H9 (cell line): ENCODE measurements around the gene TRIM7. TPM values are rescaled to one million over a fixed set of nuclear protein-coding genes. Genes with fewer than 3 reads are reported as not detected.

Experiments used
- DNase-seq: peaks from one replicate; pipeline ENCODE4 v3.0.0-alpha.2; 2017
- H2AFZ ChIP-seq: one replicate; pipeline ENCODE4 v1.6.1; 2013; ENCODE audit warnings: mild to moderate bottlenecking, low read length, control low read depth, moderate library complexity
- H2AK5ac ChIP-seq: 2 replicates; pipeline ENCODE4 v1.6.1; 2013; ENCODE audit warnings: low read length, control low read depth, mixed read lengths; ENCODE audit not compliant: insufficient read length
- H2BK120ac ChIP-seq: one replicate; pipeline ENCODE4 v1.6.1; 2013; ENCODE audit warnings: low read depth, mild to moderate bottlenecking, low read length, control low read depth, inconsistent platforms; ENCODE audit not compliant: poor library complexity, severe bottlenecking
- H2BK12ac ChIP-seq: 2 replicates; pipeline ENCODE4 v1.6.1; 2013; ENCODE audit warnings: low read length, control low read depth, mixed read lengths, low read depth; ENCODE audit not compliant: insufficient read length
- H2BK15ac ChIP-seq: 2 replicates; pipeline ENCODE4 v1.6.1; 2013; ENCODE audit warnings: low read depth, low read length, control low read depth
- H2BK20ac ChIP-seq: one replicate; pipeline ENCODE4 v1.6.1; 2013; ENCODE audit warnings: low read depth, mild to moderate bottlenecking, low read length, control low read depth, inconsistent platforms; ENCODE audit not compliant: poor library complexity, severe bottlenecking
- H2BK5ac ChIP-seq: 2 replicates; pipeline ENCODE4 v1.6.1; 2013; ENCODE audit warnings: low read length, control low read depth, mixed read lengths; ENCODE audit not compliant: insufficient read length
- H3K14ac ChIP-seq: 2 replicates; pipeline ENCODE4 v1.6.1; 2013; ENCODE audit warnings: low read length, control low read depth; ENCODE audit not compliant: insufficient read depth
- H3K18ac ChIP-seq: 2 replicates; pipeline ENCODE4 v1.6.1; 2013; ENCODE audit warnings: low read depth, mild to moderate bottlenecking, mixed read lengths, low read length, control low read depth; ENCODE audit not compliant: insufficient read length
- H3K23ac ChIP-seq: 2 replicates; pipeline ENCODE4 v1.6.1; 2013; ENCODE audit warnings: low read length, control low read depth, mixed read lengths, low read depth; ENCODE audit not compliant: insufficient read length
- H3K23me2 ChIP-seq: 2 replicates; pipeline ENCODE4 v1.6.1; 2013; ENCODE audit warnings: low read depth, mild to moderate bottlenecking, mixed read lengths, low read length, control low read depth; ENCODE audit not compliant: insufficient read length, poor library complexity, severe bottlenecking
- H3K27ac ChIP-seq: 2 replicates; pipeline ENCODE4 v1.5.1; 2013; ENCODE audit warnings: low read length, control low read depth, mixed read lengths, low read depth; ENCODE audit not compliant: insufficient read length
- H3K27me3 ChIP-seq: 2 replicates; pipeline ENCODE4 v1.6.1; 2013; ENCODE audit warnings: low read length, control low read depth, inconsistent platforms; ENCODE audit not compliant: insufficient read depth
- H3K4ac ChIP-seq: 2 replicates; pipeline ENCODE4 v1.6.1; 2013; ENCODE audit warnings: low read depth, mild to moderate bottlenecking, control low read depth, inconsistent platforms, low read length, moderate library complexity
- H3K4me1 ChIP-seq: 2 replicates; pipeline ENCODE4 v1.6.1; 2013; ENCODE audit warnings: low read length, control low read depth, inconsistent platforms; ENCODE audit not compliant: insufficient read depth
- H3K4me2 ChIP-seq: 2 replicates; pipeline ENCODE4 v1.6.1; 2013; ENCODE audit warnings: low read length, control low read depth, mixed read lengths; ENCODE audit not compliant: insufficient read length, insufficient read depth
- H3K56ac ChIP-seq: 2 replicates; pipeline ENCODE4 v1.6.1; 2013; ENCODE audit warnings: low read depth, mild to moderate bottlenecking, mixed read lengths, low read length, control low read depth; ENCODE audit not compliant: insufficient read length
- H3K79me1 ChIP-seq: 2 replicates; pipeline ENCODE4 v1.6.1; 2013; ENCODE audit warnings: low read depth, mild to moderate bottlenecking, moderate library complexity, low read length, control low read depth, inconsistent platforms; ENCODE audit not compliant: insufficient read depth, poor library complexity, severe bottlenecking
- H3K79me2 ChIP-seq: 2 replicates; pipeline ENCODE4 v1.6.1; 2013; ENCODE audit warnings: low read length, control low read depth, inconsistent platforms; ENCODE audit not compliant: insufficient read depth
- H3K9ac ChIP-seq: 2 replicates; pipeline ENCODE4 v1.6.1; 2013; ENCODE audit warnings: low read length, control low read depth, mixed read lengths; ENCODE audit not compliant: insufficient read length; ENCODE audit errors: extremely low read depth
- H3K9me3 ChIP-seq: one replicate; pipeline ENCODE4 v1.6.1; 2013; ENCODE audit warnings: low read depth, low read length, inconsistent platforms; ENCODE audit not compliant: control insufficient read depth
- H3T11ph ChIP-seq: one replicate; pipeline ENCODE4 v1.6.1; 2013; ENCODE audit warnings: mild to moderate bottlenecking, low read length, control low read depth, inconsistent platforms
- H4K20me1 ChIP-seq: one replicate; pipeline ENCODE4 v1.6.1; 2013; ENCODE audit not compliant: control insufficient read depth, insufficient read length, insufficient read depth
- H4K5ac ChIP-seq: 2 replicates; pipeline ENCODE4 v1.6.1; 2013; ENCODE audit warnings: low read depth, mild to moderate bottlenecking, mixed read lengths, low read length, control low read depth; ENCODE audit not compliant: insufficient read length
- H4K8ac ChIP-seq: replicated peaks from 2 replicates; pipeline ENCODE4 v1.6.1; 2013; ENCODE audit warnings: low read length, control low read depth, mixed read lengths, low read depth; ENCODE audit not compliant: insufficient read length
- H4K91ac ChIP-seq: 2 replicates; pipeline ENCODE4 v1.6.1; 2013; ENCODE audit warnings: low read depth, mild to moderate bottlenecking, moderate library complexity, mixed read lengths, low read length, control low read depth; ENCODE audit not compliant: insufficient read length
- H3K27ac Mint-ChIP-seq, 3 experiments: 2 replicates in 2 of 3; 3 replicates in 1 of 3; pipeline ENCODE4 v1.8.0; 2020 to 2021; ENCODE audit warnings: mixed read lengths in 3 of 3, mild to moderate bottlenecking in 1 of 3, moderate library complexity in 1 of 3
- H3K27me3 Mint-ChIP-seq: 2 replicates; pipeline ENCODE4 v1.8.0; 2021; ENCODE audit warnings: low read depth, mild to moderate bottlenecking, moderate library complexity, mixed read lengths
- H3K36me3 Mint-ChIP-seq, 3 experiments: 2 replicates in 2 of 3; 3 replicates in 1 of 3; pipeline ENCODE4 v1.8.0; 2020 to 2021; ENCODE audit warnings: low read depth in 3 of 3, mixed read lengths in 3 of 3; ENCODE audit not compliant: insufficient read depth in 1 of 3
- H3K4me1 Mint-ChIP-seq, 2 experiments: 2 replicates each; pipeline ENCODE4 v1.8.0; 2020; ENCODE audit warnings: mixed read lengths in 2 of 2
- H3K4me3 Mint-ChIP-seq, 2 experiments: 2 replicates in 1 of 2; 3 replicates in 1 of 2; pipeline ENCODE4 v1.8.0; 2020 to 2021; ENCODE audit warnings: mild to moderate bottlenecking in 2 of 2, mixed read lengths in 2 of 2, moderate library complexity in 1 of 2
- H3K9me3 Mint-ChIP-seq, 2 experiments: 2 replicates in 1 of 2; 3 replicates in 1 of 2; pipeline ENCODE4 v1.8.0; 2020; ENCODE audit warnings: mild to moderate bottlenecking in 2 of 2, mixed read lengths in 2 of 2, moderate library complexity in 1 of 2
- WGBS: extraction: QIAGEN DNeasy Blood & Tissue Kit; methylation state at CpG from one replicate; pipeline ENCODE4 v1.1.7; 2013; ENCODE audit warnings: missing lambda C conversion rate, low lambda C conversion rate, mixed read lengths; ENCODE audit not compliant: insufficient read length; ENCODE audit errors: extremely low coverage; 5-methylcytosine and 5-hydroxymethylcytosine counted together
- total RNA-seq: library from RNA; stranded (reverse); gene quantifications from 2 replicates; pipeline ENCODE4 v1.2.1, GENCODE V29; 2021
- TF ChIP-seq, protein P1 (sequence below): fragments of 200-600 bp; sonication (generic); conservative IDR thresholded peaks from 3 replicates; pipeline ENCODE4 v1.8.0; 2021; ENCODE audit warnings: antibody characterized with exemption, mild to moderate bottlenecking

Gene TRIM7
- total RNA-seq, 1 experiment from 2014 or later = not detected

DNA sequence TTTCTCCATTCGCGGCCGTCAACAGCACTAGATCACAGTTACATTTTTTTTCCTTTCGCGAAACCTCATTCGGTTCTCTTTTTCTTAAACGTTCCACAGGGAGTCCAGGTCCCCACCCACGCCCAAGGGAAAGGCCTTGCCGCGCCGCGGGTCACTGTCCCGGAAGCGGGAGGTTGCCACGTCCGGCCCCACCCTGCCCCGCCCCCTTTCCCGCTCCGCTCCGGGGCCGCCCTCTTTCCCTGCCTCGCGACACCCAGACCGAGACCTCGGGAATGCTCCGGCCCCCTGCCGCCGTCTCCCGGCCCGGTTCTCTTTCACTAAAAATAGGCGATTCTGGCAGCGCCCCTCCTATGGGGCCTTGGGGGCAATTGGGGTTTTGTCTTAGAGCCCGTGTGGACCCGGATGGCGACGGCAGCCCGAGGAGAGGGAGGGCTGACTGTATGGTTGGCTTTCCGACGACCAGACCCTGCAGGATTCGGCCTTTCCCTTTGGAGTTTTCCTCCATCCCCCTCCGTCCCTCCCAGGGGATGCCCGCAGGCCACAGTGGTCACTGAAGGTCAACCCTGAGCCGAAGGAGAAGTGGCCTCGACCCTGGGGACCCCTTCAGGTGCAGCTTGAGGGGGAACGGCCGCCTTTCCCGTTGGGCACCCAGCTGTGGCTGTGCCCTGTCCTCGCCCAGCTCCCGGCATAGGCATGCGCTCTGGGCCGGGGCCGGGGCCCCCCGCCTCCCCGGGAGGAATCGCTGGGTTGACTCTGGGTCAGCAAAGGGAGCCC is 41.5 kb upstream of the TRIM7 start:
- H3K9ac ChIP-seq = peak overlapping the region; percentile 98
- peak overlapping the region; percentile 93 to 97 for H3K4me3 Mint-ChIP-seq
- no peak overlapping the region for H3K23ac ChIP-seq
- no peak overlapping the region for H3T11ph ChIP-seq
- peaks cover 3 to 4% of the 10 kb centered on the region in 2 experiments; a peak in 3 of 5 replicates for H3K9me3 Mint-ChIP-seq
- H3K18ac ChIP-seq = peak overlapping the region; percentile 36
- H3K9me3 ChIP-seq = no peaks in the 10 kb centered on the region
- no peaks in the 10 kb centered on the region for H3K4me1 ChIP-seq
- peaks cover 39 to 56% of the 10 kb centered on the region in 2 experiments for H3K4me1 Mint-ChIP-seq
- H3K56ac ChIP-seq = no peak overlapping the region
- no CpG with 5 or more reads among the region's 55 CpGs for WGBS
- H3K23me2 ChIP-seq = peaks cover 23% of the 10 kb centered on the region
- no peak overlapping the region for H4K5ac ChIP-seq
- TF ChIP-seq, protein P1, sequence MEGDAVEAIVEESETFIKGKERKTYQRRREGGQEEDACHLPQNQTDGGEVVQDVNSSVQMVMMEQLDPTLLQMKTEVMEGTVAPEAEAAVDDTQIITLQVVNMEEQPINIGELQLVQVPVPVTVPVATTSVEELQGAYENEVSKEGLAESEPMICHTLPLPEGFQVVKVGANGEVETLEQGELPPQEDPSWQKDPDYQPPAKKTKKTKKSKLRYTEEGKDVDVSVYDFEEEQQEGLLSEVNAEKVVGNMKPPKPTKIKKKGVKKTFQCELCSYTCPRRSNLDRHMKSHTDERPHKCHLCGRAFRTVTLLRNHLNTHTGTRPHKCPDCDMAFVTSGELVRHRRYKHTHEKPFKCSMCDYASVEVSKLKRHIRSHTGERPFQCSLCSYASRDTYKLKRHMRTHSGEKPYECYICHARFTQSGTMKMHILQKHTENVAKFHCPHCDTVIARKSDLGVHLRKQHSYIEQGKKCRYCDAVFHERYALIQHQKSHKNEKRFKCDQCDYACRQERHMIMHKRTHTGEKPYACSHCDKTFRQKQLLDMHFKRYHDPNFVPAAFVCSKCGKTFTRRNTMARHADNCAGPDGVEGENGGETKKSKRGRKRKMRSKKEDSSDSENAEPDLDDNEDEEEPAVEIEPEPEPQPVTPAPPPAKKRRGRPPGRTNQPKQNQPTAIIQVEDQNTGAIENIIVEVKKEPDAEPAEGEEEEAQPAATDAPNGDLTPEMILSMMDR = no peak
- no peak overlapping the region for H2BK15ac ChIP-seq
- no peak overlapping the region for H2AFZ ChIP-seq
- peak; percentile 84 for DNase-seq
- no peak overlapping the region for H2BK120ac ChIP-seq
- H3K14ac ChIP-seq = peak overlapping the region; percentile 90
- no peak overlapping the region for H2AK5ac ChIP-seq
- H4K8ac ChIP-seq = no peak overlapping the region
- H3K27me3 ChIP-seq = no peaks in the 10 kb centered on the region
- H3K27ac ChIP-seq = no peak overlapping the region
- H4K20me1 ChIP-seq = no peaks in the 10 kb centered on the region
- H3K36me3 Mint-ChIP-seq = peaks cover 33 to 57% (median 54%) of the 10 kb centered on the region in 3 experiments
- peaks cover 51% of the 10 kb centered on the region for H3K79me2 ChIP-seq
- H3K4me2 ChIP-seq = peak overlapping the region; percentile 65
- H3K27me3 Mint-ChIP-seq = peaks cover 2% of the 10 kb centered on the region
- H4K91ac ChIP-seq = no peak overlapping the region
- peaks cover 25% of the 10 kb centered on the region for H3K79me1 ChIP-seq
- no peak overlapping the region for H2BK20ac ChIP-seq
- no peak overlapping the region for H2BK5ac ChIP-seq
- no peak overlapping the region for H3K4ac ChIP-seq
- peak overlapping the region; percentile 95 to 99 (median 98) for H3K27ac Mint-ChIP-seq
- H2BK12ac ChIP-seq = no peak overlapping the region
